WTC11 (cell line): ENCODE measurements around the gene RANBP17. TPM values are rescaled to one million over a fixed set of nuclear protein-coding genes. Genes with fewer than 3 reads are reported as not detected.

Experiments used
- ATAC-seq: fragments of 200-7000 bp; cut with Tn5 transposase; 2 replicates; pipeline ENCODE4 v1.10.0; 2021; ENCODE audit warnings: mild to moderate bottlenecking, moderate library complexity
- CTCF ChIA-PET: fragments of 300-600 bp; sonication (Branson Sonifier 250); formaldehyde crosslinking; loops from one replicate; lab custom pipeline; 2021; ENCODE audit warnings: antibody characterized with exemption; lab: Charles Lee
- POLR2A ChIA-PET: fragments of 350-600 bp; sonication (Branson Sonifier 250); formaldehyde crosslinking; loops from one replicate; lab custom pipeline; 2021; ENCODE audit warnings: antibody characterized with exemption; lab: Charles Lee
- DNase-seq: peaks from one replicate; pipeline ENCODE4 v3.0.0; 2021; ENCODE audit warnings: low spot score
- H3K27ac Mint-ChIP-seq: 2 replicates; pipeline ENCODE4 v1.8.0; 2021; ENCODE audit warnings: mixed read lengths
- H3K27me3 Mint-ChIP-seq: 2 replicates; pipeline ENCODE4 v1.8.0; 2021; ENCODE audit warnings: low read depth, mild to moderate bottlenecking, moderate library complexity, mixed read lengths
- H3K36me3 Mint-ChIP-seq: 2 replicates; pipeline ENCODE4 v1.8.0; 2021; ENCODE audit warnings: mixed read lengths
- H3K4me1 Mint-ChIP-seq: 2 replicates; pipeline ENCODE4 v1.8.0; 2022; ENCODE audit warnings: mixed read lengths
- H3K4me3 Mint-ChIP-seq: 2 replicates; pipeline ENCODE4 v1.8.0; 2021; ENCODE audit warnings: mild to moderate bottlenecking, moderate library complexity, mixed read lengths
- H3K9me3 Mint-ChIP-seq: 2 replicates; pipeline ENCODE4 v1.8.0; 2021; ENCODE audit warnings: mixed read lengths
- ATF6 ChIP-seq: sonication (generic); formaldehyde crosslinking; IDR thresholded peaks from 2 replicates; pipeline ENCODE4 v1.8.1; 2023; ENCODE audit warnings: mild to moderate bottlenecking, missing genetic modification reagents
- CREM ChIP-seq: sonication (generic); formaldehyde crosslinking; IDR thresholded peaks from 2 replicates; pipeline ENCODE4 v1.8.1; 2022; ENCODE audit warnings: mild to moderate bottlenecking, missing genetic modification reagents, moderate library complexity
- ELF4 ChIP-seq: sonication (generic); formaldehyde crosslinking; IDR thresholded peaks from 2 replicates; pipeline ENCODE4 v1.8.1; 2022; ENCODE audit warnings: low read depth, mild to moderate bottlenecking, moderate library complexity, missing genetic modification reagents
- ESRRA ChIP-seq: sonication (generic); formaldehyde crosslinking; IDR thresholded peaks from 2 replicates; pipeline ENCODE4 v1.8.1; 2022; ENCODE audit warnings: mild to moderate bottlenecking, missing genetic modification reagents, borderline replicate concordance
- ETV6 ChIP-seq: sonication (generic); formaldehyde crosslinking; IDR thresholded peaks from 2 replicates; pipeline ENCODE4 v1.8.1; 2022; ENCODE audit warnings: mild to moderate bottlenecking, missing genetic modification reagents
- KAT7 ChIP-seq: sonication (generic); formaldehyde crosslinking; IDR thresholded peaks from 2 replicates; pipeline ENCODE4 v1.8.1; 2023; ENCODE audit warnings: missing genetic modification reagents, mild to moderate bottlenecking, borderline replicate concordance
- NFYB ChIP-seq: sonication (generic); formaldehyde crosslinking; conservative IDR thresholded peaks from 2 replicates; pipeline ENCODE4 v1.8.0; 2022; ENCODE audit warnings: low read depth, missing genetic modification reagents
- NR1H2 ChIP-seq: sonication (generic); formaldehyde crosslinking; IDR thresholded peaks from 2 replicates; pipeline ENCODE4 v1.9.0; 2021; ENCODE audit warnings: mild to moderate bottlenecking, moderate library complexity, missing genetic modification reagents
- NR2C2 ChIP-seq: sonication (generic); formaldehyde crosslinking; IDR thresholded peaks from 2 replicates; pipeline ENCODE4 v1.8.0; 2022; ENCODE audit warnings: mild to moderate bottlenecking, missing genetic modification reagents
- OVOL2 ChIP-seq: fragments of 250-450 bp; sonication (Bioruptor Pico); IDR thresholded peaks from 2 replicates; pipeline ENCODE4 v1.9.0; 2021; ENCODE audit warnings: mild to moderate bottlenecking, borderline replicate concordance
- PRDM15 ChIP-seq: sonication (generic); formaldehyde crosslinking; IDR thresholded peaks from 2 replicates; pipeline ENCODE4 v1.8.0; 2022; ENCODE audit warnings: missing genetic modification reagents
- RORB ChIP-seq: fragments of 250-450 bp; sonication (Bioruptor Pico); IDR thresholded peaks from 2 replicates; pipeline ENCODE4 v1.9.0; 2021; ENCODE audit warnings: mild to moderate bottlenecking
- SOX15 ChIP-seq: fragments of 250-450 bp; sonication (Bioruptor Pico); IDR thresholded peaks from 2 replicates; pipeline ENCODE4 v1.9.0; 2021; ENCODE audit warnings: mild to moderate bottlenecking
- SP1 ChIP-seq: sonication (generic); formaldehyde crosslinking; conservative IDR thresholded peaks from 2 replicates; pipeline ENCODE4 v1.8.1; 2022; ENCODE audit warnings: missing genetic modification reagents
- TEAD4 ChIP-seq: sonication (generic); formaldehyde crosslinking; IDR thresholded peaks from 2 replicates; pipeline ENCODE4 v1.8.0; 2022; ENCODE audit warnings: mild to moderate bottlenecking, missing genetic modification reagents
- ZNF317 ChIP-seq: sonication (generic); formaldehyde crosslinking; IDR thresholded peaks from 2 replicates; pipeline ENCODE4 v1.8.1; 2023; ENCODE audit warnings: low read depth, mild to moderate bottlenecking, moderate library complexity, missing genetic modification reagents, borderline replicate concordance
- ZNF396 ChIP-seq: fragments of 250-450 bp; sonication (Bioruptor Pico); IDR thresholded peaks from 2 replicates; pipeline ENCODE4 v1.8.0; 2021; ENCODE audit warnings: mild to moderate bottlenecking, moderate library complexity, borderline replicate concordance
- ZNF423 ChIP-seq: fragments of 250-450 bp; sonication (Bioruptor Pico); IDR thresholded peaks from 2 replicates; pipeline ENCODE4 v2.1.2; 2022; ENCODE audit warnings: mild to moderate bottlenecking, moderate library complexity
- total RNA-seq: library from RNA; stranded (reverse); gene quantifications from 3 replicates; pipeline ENCODE4 v1.2.3, GENCODE V29; 2021
- TF ChIP-seq, protein P1 (sequence below): sonication (generic); formaldehyde crosslinking; IDR thresholded peaks from 2 replicates; pipeline ENCODE4 v1.8.0; 2022; ENCODE audit warnings: mild to moderate bottlenecking, missing genetic modification reagents
- TF ChIP-seq, protein P2 (sequence below): sonication (generic); formaldehyde crosslinking; IDR thresholded peaks from 2 replicates; pipeline ENCODE4 v1.8.0; 2022; ENCODE audit warnings: mild to moderate bottlenecking, missing genetic modification reagents
- TF ChIP-seq, protein P3 (sequence below): fragments of 250-450 bp; sonication (Bioruptor Pico); IDR thresholded peaks from 2 replicates; pipeline ENCODE4 v1.9.0; 2021; ENCODE audit warnings: mild to moderate bottlenecking

Gene RANBP17
- total RNA-seq, 1 experiment from 2014 or later: 23.1 TPM

GRCh38 chr5:170860415-170860814 lies 1.4 kb upstream of the RANBP17 start:
- DNase-seq: no peak
- Mint-ChIP-seq H3K9me3 (peaks cover 27% of the 10 kb centered on the region), H3K27me3 (peaks cover 17% of the 10 kb centered on the region), H3K4me1 (peaks cover 25% of the 10 kb centered on the region), H3K27ac (no peak overlapping the region), H3K36me3 (peaks cover 14% of the 10 kb centered on the region), H3K4me3 (no peak overlapping the region)
- TF ChIP-seq CREM: no peak
- TF ChIP-seq, protein P1, sequence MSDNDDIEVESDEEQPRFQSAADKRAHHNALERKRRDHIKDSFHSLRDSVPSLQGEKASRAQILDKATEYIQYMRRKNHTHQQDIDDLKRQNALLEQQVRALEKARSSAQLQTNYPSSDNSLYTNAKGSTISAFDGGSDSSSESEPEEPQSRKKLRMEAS (CRISPR knock-in tag): no peak
- CTCF ChIA-PET: no interaction called here
- POLR2A ChIA-PET: no interaction called here
- ATAC-seq: no peak

GRCh38 chr5:170860818-170861666 lies 776 bp upstream of the RANBP17 start:
- Mint-ChIP-seq H3K27me3 (peaks cover 17% of the 10 kb centered on the region), H3K4me1 (peaks cover 26% of the 10 kb centered on the region)
- CTCF ChIA-PET: no interaction called here

GRCh38 chr5:170861667-170861916 lies 226 bp upstream of the RANBP17 start:
- CTCF ChIA-PET: no interaction called here
- Mint-ChIP-seq H3K4me1 (peaks cover 26% of the 10 kb centered on the region), H3K27ac (peak overlapping the region; percentile 60), H3K36me3 (peaks cover 20% of the 10 kb centered on the region), H3K4me3 (peak overlapping the region; percentile 61)
- DNase-seq: no peak
- no peak for ATAC-seq
- peak; percentile 87; the same call in 1 of the 2 replicates for TF ChIP-seq NR2C2 (CRISPR knock-in tag)
- no peak for TF ChIP-seq TEAD4 (CRISPR knock-in tag)
- TF ChIP-seq, all 79 proteins: peak for 1
- Mint-ChIP-seq H3K27me3 (peaks cover 17% of the 10 kb centered on the region), H3K9me3 (peaks cover 27% of the 10 kb centered on the region)
- POLR2A ChIA-PET: no interaction called here

More at GRCh38 chr5:170860818-170861666, 776 bp upstream of the RANBP17 start:
- TF ChIP-seq ZNF317 (CRISPR knock-in tag) (peak; percentile 82; the same call in 1 of the 2 replicates), ETV6 (CRISPR knock-in tag) (no peak)
- POLR2A ChIA-PET: no interaction called here
- ATAC-seq (no peak), DNase-seq (no peak)
- peaks cover 16% of the 10 kb centered on the region for H3K36me3 Mint-ChIP-seq
- peaks cover 27% of the 10 kb centered on the region for H3K9me3 Mint-ChIP-seq
- peak overlapping the region; percentile 61 for H3K4me3 Mint-ChIP-seq
- H3K27ac Mint-ChIP-seq: peak overlapping the region; percentile 60

- ChIA-PET POLR2A (no interaction called here), CTCF (no interaction called here)
- no peak for DNase-seq
- Mint-ChIP-seq H3K9me3 (peaks cover 25% of the 10 kb centered on the region), H3K27me3 (peaks cover 17% of the 10 kb centered on the region), H3K4me1 (peaks cover 36% of the 10 kb centered on the region), H3K36me3 (peaks cover 20% of the 10 kb centered on the region), H3K4me3 (peak overlapping the region; percentile 69), H3K27ac (no peak overlapping the region)
- ATAC-seq: no peak
- TF ChIP-seq NFYB (CRISPR knock-in tag) (no peak), ATF6 (no peak), ZNF423 (CRISPR knock-in tag) (no peak), NR1H2 (CRISPR knock-in tag) (no peak), OVOL2 (CRISPR knock-in tag) (no peak), ESRRA (CRISPR knock-in tag) (no peak), KAT7 (CRISPR knock-in tag) (no peak), PRDM15 (no peak), SOX15 (no peak), RORB (CRISPR knock-in tag) (no peak), ZNF396 (no peak), ELF4 (CRISPR knock-in tag) (no peak), SP1 (CRISPR knock-in tag) (no peak), ZNF317 (CRISPR knock-in tag) (no peak), ETV6 (CRISPR knock-in tag) (no peak)
- TF ChIP-seq, protein P2, sequence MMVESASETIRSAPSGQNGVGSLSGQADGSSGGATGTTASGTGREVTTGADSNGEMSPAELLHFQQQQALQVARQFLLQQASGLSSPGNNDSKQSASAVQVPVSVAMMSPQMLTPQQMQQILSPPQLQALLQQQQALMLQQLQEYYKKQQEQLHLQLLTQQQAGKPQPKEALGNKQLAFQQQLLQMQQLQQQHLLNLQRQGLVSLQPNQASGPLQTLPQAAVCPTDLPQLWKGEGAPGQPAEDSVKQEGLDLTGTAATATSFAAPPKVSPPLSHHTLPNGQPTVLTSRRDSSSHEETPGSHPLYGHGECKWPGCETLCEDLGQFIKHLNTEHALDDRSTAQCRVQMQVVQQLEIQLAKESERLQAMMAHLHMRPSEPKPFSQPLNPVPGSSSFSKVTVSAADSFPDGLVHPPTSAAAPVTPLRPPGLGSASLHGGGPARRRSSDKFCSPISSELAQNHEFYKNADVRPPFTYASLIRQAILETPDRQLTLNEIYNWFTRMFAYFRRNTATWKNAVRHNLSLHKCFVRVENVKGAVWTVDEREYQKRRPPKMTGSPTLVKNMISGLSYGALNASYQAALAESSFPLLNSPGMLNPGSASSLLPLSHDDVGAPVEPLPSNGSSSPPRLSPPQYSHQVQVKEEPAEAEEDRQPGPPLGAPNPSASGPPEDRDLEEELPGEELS (CRISPR knock-in tag): no peak
- TF ChIP-seq, protein P3, sequence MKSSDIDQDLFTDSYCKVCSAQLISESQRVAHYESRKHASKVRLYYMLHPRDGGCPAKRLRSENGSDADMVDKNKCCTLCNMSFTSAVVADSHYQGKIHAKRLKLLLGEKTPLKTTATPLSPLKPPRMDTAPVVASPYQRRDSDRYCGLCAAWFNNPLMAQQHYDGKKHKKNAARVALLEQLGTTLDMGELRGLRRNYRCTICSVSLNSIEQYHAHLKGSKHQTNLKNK (CRISPR knock-in tag): no peak
These were observed 1.8 kb downstream of the RANBP17 start for GRCh38 chr5:170863646-170864045.
